SK-N-SH (cell line): ENCODE results near the gene CASS4. TPM values are rescaled to one million over a fixed set of nuclear protein-coding genes. Genes with fewer than 3 reads are reported as not detected.

Experiments
- CTCF ChIA-PET: fragments of 300-600, 350-600 bp; formaldehyde crosslinking; extraction: SDS; loops from one replicate; lab custom pipeline; 2021; lab: Yijun Ruan, JAX
- POLR2A ChIA-PET: fragments of 350-600 bp; sonication (Branson Sonifier 250); formaldehyde crosslinking; extraction: SDS; loops from one replicate; lab custom pipeline; 2020; ENCODE audit warnings: antibody characterized with exemption, inconsistent platforms; lab: Yijun Ruan, JAX
- DNase-seq: peaks from one replicate; pipeline ENCODE4 v3.0.0; 2012
- H2AFZ ChIP-seq: fragments of 200-600 bp; sonication (generic); 2 replicates; pipeline ENCODE4 v1.8.1; 2016; ENCODE audit warnings: antibody characterized with exemption, mild to moderate bottlenecking, low read depth
- H3F3A ChIP-seq: fragments of 200-600 bp; sonication (generic); replicated peaks from 2 replicates; pipeline ENCODE3; 2016; ENCODE audit warnings: antibody characterized with exemption, mild to moderate bottlenecking; ENCODE audit not compliant: insufficient read depth
- H3K27ac ChIP-seq, 2 experiments: fragments of 200-500 bp in 1 of 2; fragments of 200-600 bp in 1 of 2; sonication (Bioruptor generic) in 1 of 2; sonication (generic), shearing (Covaris generic) in 1 of 2; 2 replicates each; pipeline versions ENCODE4 v1.5.1 to v1.6.1; 2014 to 2016; ENCODE audit warnings: low read depth in 2 of 2, inconsistent platforms in 1 of 2, low read length in 1 of 2, mild to moderate bottlenecking in 1 of 2, mixed read lengths in 1 of 2
- H3K27me3 ChIP-seq: fragments of 200-600 bp; sonication (generic), shearing (Covaris generic); 2 replicates; pipeline ENCODE4 v1.6.1; 2016; ENCODE audit warnings: mixed run types; ENCODE audit not compliant: insufficient read depth
- H3K36me3 ChIP-seq, 2 experiments: fragments of 200-500 bp in 1 of 2; fragments of 200-600 bp in 1 of 2; sonication (Bioruptor generic) in 1 of 2; sonication (generic) in 1 of 2; replicated peaks in 1 of 2; 2 replicates each; pipeline versions ENCODE3 to v1.5.1; 2014 to 2016; ENCODE audit warnings: low read length in 1 of 2, mild to moderate bottlenecking in 1 of 2; ENCODE audit not compliant: insufficient read depth in 2 of 2, control insufficient read depth in 1 of 2
- H3K4me1 ChIP-seq, 2 experiments: fragments of 200-500 bp in 1 of 2; fragments of 200-600 bp in 1 of 2; sonication (Bioruptor generic) in 1 of 2; sonication (generic), shearing (Covaris generic) in 1 of 2; 2 replicates each; pipeline versions ENCODE4 v1.5.1 to v1.6.1; 2014 to 2016; ENCODE audit warnings: low read depth in 1 of 2, low read length in 1 of 2, mixed run types in 1 of 2; ENCODE audit not compliant: insufficient read depth in 2 of 2, control insufficient read depth in 1 of 2
- H3K4me2 ChIP-seq: fragments of 200-600 bp; sonication (generic), shearing (Covaris generic); 2 replicates; pipeline ENCODE4 v1.6.1; 2017; ENCODE audit warnings: mixed run types
- H3K4me3 ChIP-seq, 2 experiments: fragments of 200-500 bp in 1 of 2; fragments of 200-600 bp in 1 of 2; sonication (Bioruptor generic) in 1 of 2; sonication (generic), shearing (Covaris generic) in 1 of 2; 2 replicates each; pipeline versions ENCODE4 v1.5.1 to v1.8.1; 2014 to 2016; ENCODE audit warnings: low read depth in 2 of 2, inconsistent platforms in 1 of 2, low read length in 1 of 2, mild to moderate bottlenecking in 1 of 2, mixed read lengths in 1 of 2, moderate library complexity in 1 of 2
- H3K79me2 ChIP-seq: fragments of 200-600 bp; sonication (generic); 2 replicates; pipeline ENCODE4 v1.8.1; 2017; ENCODE audit warnings: mild to moderate bottlenecking; ENCODE audit not compliant: insufficient read depth
- H3K9ac ChIP-seq: fragments of 200-600 bp; sonication (generic); 2 replicates; pipeline ENCODE4 v1.6.1; 2017; ENCODE audit warnings: mixed run types
- H3K9me2 ChIP-seq: fragments of 200-600 bp; sonication (generic); 2 replicates; pipeline ENCODE4 v1.6.1; 2017; ENCODE audit warnings: mixed run types
- H3K9me3 ChIP-seq: fragments of 200-600 bp; sonication (generic); 2 replicates; pipeline ENCODE4 v1.6.1; 2017; ENCODE audit warnings: mixed run types, mild to moderate bottlenecking, moderate library complexity
- H4K20me1 ChIP-seq: fragments of 200-600 bp; sonication (generic); 2 replicates; pipeline ENCODE4 v1.6.1; 2017; ENCODE audit warnings: mild to moderate bottlenecking, mixed run types; ENCODE audit not compliant: insufficient read depth
- CTCF ChIP-seq: fragments of 200-600 bp; sonication (generic); IDR thresholded peaks from 2 replicates; pipeline ENCODE4 v1.6.1; 2017; ENCODE audit warnings: antibody characterized with exemption, mild to moderate bottlenecking, moderate library complexity
- ELF1 ChIP-seq: IDR thresholded peaks from 2 replicates; pipeline ENCODE4 v1.4.0; 2012
- EP300 ChIP-seq, 2 experiments: IDR thresholded peaks; 2 replicates each; pipeline versions ENCODE4 v1.4.0 to v1.6.1; 2012; ENCODE audit warnings: borderline replicate concordance in 1 of 2, low read depth in 1 of 2, low read length in 1 of 2
- FOSL2 ChIP-seq: IDR thresholded peaks from 2 replicates; pipeline ENCODE4 v1.4.0; 2012; ENCODE audit warnings: low read depth, mild to moderate bottlenecking, moderate library complexity, borderline replicate concordance
- FOXJ3 ChIP-seq: sonication (generic); formaldehyde crosslinking; IDR thresholded peaks from 2 replicates; pipeline ENCODE4 v1.5.1; 2020; ENCODE audit warnings: mild to moderate bottlenecking, missing genetic modification reagents
- FOXM1 ChIP-seq: IDR thresholded peaks from 2 replicates; pipeline ENCODE4 v1.4.0; 2012; ENCODE audit warnings: low read depth, mild to moderate bottlenecking
- IRF3 ChIP-seq: fragments of 150-350 bp; IDR thresholded peaks from 2 replicates; pipeline ENCODE4 v1.6.1; 2016; ENCODE audit warnings: mild to moderate bottlenecking, low read depth, low read length
- JUND ChIP-seq: IDR thresholded peaks from 2 replicates; pipeline ENCODE4 v1.4.0; 2012
- MAX ChIP-seq: IDR thresholded peaks from 2 replicates; pipeline ENCODE4 v1.4.0; 2012; ENCODE audit warnings: low read depth
- MXI1 ChIP-seq: IDR thresholded peaks from 2 replicates; pipeline ENCODE4 v1.6.1; 2012; ENCODE audit warnings: mild to moderate bottlenecking, low read depth, low read length, improper control_type of control experiment
- NFIC ChIP-seq: IDR thresholded peaks from 2 replicates; pipeline ENCODE4 v1.4.0; 2012; ENCODE audit warnings: borderline replicate concordance
- REST ChIP-seq: IDR thresholded peaks from 2 replicates; pipeline ENCODE4 v1.6.1; 2012; ENCODE audit warnings: mild to moderate bottlenecking, low read depth, low read length, moderate library complexity
- RFX5 ChIP-seq: IDR thresholded peaks from 2 replicates; pipeline ENCODE4 v1.6.1; 2012; ENCODE audit warnings: mild to moderate bottlenecking, improper control_type of control experiment, low read length
- TCF12 ChIP-seq: IDR thresholded peaks from 2 replicates; pipeline ENCODE4 v1.4.0; 2012
- YY1 ChIP-seq: IDR thresholded peaks from 2 replicates; pipeline ENCODE4 v1.4.0; 2012; ENCODE audit warnings: low read depth, mild to moderate bottlenecking
- WGBS: methylation state at CpG from one replicate; pipeline ENCODE4 v1.1.6; 2017; ENCODE audit warnings: low lambda C conversion rate; 5-methylcytosine and 5-hydroxymethylcytosine counted together
- polyA plus RNA-seq, 3 experiments: library from polyadenylated mRNA; depleted of rRNA; stranded (reverse); fragments of >200 nt; gene quantifications; 2 replicates each; pipeline ENCODE4 v1.2.3, GENCODE V29; 2012
- TF ChIP-seq, protein P1 (sequence below): IDR thresholded peaks from 2 replicates; pipeline ENCODE4; 2012
- TF ChIP-seq, protein P2 (sequence below): IDR thresholded peaks from 2 replicates; pipeline ENCODE4 v1.4.0; 2012; ENCODE audit warnings: low read depth, borderline replicate concordance

The CASS4 gene
- polyA plus RNA-seq, 1 of the 3 experiments (the other 2 are of a cell fraction), result not detected

GRCh38 chr20:56461576-56461975 is 49.5 kb downstream of the CASS4 start:
- WGBS, result 10% methylated on average over 3 of the region's 3 CpGs
- TF ChIP-seq TCF12 (no peak), ELF1 (no peak), RFX5 (no peak), FOXM1 (no peak), REST (no peak), MXI1 (no peak), NFIC (no peak), JUND (no peak), YY1 (no peak), CTCF (no peak), FOSL2 (no peak), FOXJ3 (no peak), MAX (no peak), IRF3 (no peak), EP300 (IDR thresholded peaks at IDR 0.05; ENCODE audit: borderline replicate concordance in 1 of 2, low read depth in 1 of 2, low read length in 1 of 2) (no peak)
- TF ChIP-seq, protein P1, sequence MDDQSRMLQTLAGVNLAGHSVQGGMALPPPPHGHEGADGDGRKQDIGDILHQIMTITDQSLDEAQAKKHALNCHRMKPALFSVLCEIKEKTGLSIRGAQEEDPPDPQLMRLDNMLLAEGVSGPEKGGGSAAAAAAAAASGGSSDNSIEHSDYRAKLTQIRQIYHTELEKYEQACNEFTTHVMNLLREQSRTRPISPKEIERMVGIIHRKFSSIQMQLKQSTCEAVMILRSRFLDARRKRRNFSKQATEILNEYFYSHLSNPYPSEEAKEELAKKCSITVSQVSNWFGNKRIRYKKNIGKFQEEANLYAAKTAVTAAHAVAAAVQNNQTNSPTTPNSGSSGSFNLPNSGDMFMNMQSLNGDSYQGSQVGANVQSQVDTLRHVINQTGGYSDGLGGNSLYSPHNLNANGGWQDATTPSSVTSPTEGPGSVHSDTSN, result no peak
- TF ChIP-seq, protein P2, sequence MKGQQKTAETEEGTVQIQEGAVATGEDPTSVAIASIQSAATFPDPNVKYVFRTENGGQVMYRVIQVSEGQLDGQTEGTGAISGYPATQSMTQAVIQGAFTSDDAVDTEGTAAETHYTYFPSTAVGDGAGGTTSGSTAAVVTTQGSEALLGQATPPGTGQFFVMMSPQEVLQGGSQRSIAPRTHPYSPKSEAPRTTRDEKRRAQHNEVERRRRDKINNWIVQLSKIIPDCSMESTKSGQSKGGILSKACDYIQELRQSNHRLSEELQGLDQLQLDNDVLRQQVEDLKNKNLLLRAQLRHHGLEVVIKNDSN, result no peak
- CTCF ChIA-PET, result no interaction called here

More at GRCh38 chr20:56461576-56461975, 49.5 kb downstream of the CASS4 start:
- H3K27me3 ChIP-seq, result no peaks in the 10 kb centered on the region
- H2AFZ ChIP-seq, result no peak overlapping the region
- POLR2A ChIA-PET, result no interaction called here
- no peaks in the 10 kb centered on the region for H3K36me3 ChIP-seq
- no peak overlapping the region for H3K27ac ChIP-seq
- peaks cover 0 to 4% of the 10 kb centered on the region in 2 experiments; a peak in 1 of 4 replicates for H3K4me1 ChIP-seq
- no peak overlapping the region for H3K4me2 ChIP-seq
- H3K9ac ChIP-seq, result no peak overlapping the region
- no peaks in the 10 kb centered on the region for H3K9me3 ChIP-seq
- no peaks in the 10 kb centered on the region for H4K20me1 ChIP-seq
- H3K4me3 ChIP-seq, result no peak overlapping the region
- DNase-seq, result no peak
- no peaks in the 10 kb centered on the region for H3K9me2 ChIP-seq
- no peaks in the 10 kb centered on the region for H3K79me2 ChIP-seq
- no peaks in the 10 kb centered on the region for H3F3A ChIP-seq
